Stimulated activated CD4-positive, alpha-beta T cell treated with anti-CD3 and anti-CD28 coated beads, Interleukin-2, amount 100 ng/mL, for 4 hours (primary cell): ENCODE measurements around the gene PRELP.

Experiments used
- DNase-seq: peaks from one replicate; pipeline ENCODE4 v3.0.0-alpha.2; 2020; ENCODE audit warnings: low read depth

PRELP gene

DNA sequence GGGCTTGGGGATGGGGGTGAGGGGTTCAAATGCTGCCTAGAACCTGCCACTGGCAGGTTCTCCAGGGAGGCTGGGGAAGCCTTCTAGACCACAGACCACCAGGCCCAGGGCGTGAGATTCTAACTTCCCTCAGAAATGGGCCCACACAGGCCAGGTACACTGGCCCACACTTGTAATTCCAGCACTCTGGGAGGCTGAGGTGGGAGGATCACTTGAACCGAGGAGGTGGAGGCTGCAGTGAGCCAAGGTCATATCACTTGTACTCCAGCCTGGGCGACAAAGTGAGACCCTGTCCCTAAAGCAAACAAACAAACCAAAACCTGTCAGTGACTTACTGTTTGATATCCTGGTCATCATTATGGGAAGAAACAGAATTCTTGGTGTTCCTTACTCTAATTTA, 50.1 kb downstream of the PRELP start:
- no peak for DNase-seq

DNA sequence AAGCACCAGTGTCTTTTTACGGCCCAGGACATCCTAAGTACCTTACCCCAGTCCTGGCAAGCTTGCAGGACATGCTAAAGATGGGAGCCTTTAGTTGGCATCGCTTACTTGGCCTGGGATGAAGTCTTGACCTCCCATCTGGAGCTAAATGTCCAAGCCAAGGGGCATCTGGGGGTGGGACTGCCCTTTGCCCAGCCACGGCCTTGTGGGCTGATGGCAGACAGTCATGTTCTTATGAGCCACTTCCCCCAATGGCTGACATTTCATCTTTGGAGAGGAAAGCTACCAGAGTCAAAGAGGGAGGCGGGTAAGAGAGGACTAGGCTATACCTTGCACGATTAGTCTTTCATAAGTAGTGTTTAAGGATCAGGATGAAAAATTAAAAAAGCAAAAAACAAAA, 50.5 kb downstream of the PRELP start:
- DNase-seq = no peak

DNA sequence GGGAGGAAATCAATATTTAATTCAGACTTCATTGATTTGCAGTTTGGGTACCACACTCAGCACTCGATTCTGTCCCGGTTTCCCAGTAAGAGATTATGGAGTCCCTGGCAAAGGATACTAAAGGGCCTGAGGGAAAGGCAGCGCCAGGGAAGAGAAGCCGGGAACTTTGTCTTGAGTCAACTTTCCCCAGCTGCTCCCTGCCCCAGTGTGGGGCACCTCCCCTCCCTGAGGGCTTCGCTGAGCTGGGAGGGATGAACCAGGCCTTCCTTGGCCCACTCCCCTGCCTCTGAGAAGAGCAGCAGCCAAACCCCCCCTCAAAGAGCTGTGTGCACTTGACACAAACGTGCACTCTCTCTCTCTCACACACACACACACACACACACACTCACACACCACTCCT, 51.0 kb downstream of the PRELP start:
- no peak for DNase-seq

DNA sequence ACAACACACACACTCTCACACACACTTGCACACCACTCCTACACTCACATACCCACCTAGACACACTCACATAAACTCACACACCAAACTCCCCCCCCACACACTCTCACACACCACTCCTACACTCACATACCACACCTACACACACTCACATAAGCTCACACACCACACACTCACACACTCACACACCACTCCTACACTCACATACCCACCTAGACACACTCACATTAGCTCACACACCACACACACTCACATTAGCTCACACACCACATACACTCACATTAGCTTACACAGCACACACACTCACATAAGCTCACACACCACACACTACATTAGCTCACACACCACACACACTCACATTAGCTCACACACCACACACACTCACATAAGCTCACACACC, 51.4 kb downstream of the PRELP start:
- DNase-seq = no peak

DNA sequence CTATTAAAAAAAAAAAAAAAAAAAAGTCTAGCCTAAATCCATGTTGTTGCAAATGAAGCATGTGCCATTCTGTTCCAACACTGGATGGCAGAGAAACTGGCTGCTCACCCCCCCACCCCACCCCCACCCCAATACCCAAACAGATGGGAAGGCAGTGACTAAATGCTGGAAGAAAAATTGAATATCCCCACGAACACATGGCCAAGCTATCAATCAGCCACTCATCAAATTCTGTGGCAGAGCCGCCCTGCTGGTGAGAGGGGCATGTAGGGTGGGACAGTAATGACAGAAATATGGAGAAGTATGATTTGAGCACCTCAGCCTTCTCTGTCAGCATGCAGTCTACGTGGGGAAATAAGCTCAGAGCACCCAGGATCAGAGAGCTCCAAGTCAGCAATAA, 52.5 kb downstream of the PRELP start:
- DNase-seq = no peak

DNA sequence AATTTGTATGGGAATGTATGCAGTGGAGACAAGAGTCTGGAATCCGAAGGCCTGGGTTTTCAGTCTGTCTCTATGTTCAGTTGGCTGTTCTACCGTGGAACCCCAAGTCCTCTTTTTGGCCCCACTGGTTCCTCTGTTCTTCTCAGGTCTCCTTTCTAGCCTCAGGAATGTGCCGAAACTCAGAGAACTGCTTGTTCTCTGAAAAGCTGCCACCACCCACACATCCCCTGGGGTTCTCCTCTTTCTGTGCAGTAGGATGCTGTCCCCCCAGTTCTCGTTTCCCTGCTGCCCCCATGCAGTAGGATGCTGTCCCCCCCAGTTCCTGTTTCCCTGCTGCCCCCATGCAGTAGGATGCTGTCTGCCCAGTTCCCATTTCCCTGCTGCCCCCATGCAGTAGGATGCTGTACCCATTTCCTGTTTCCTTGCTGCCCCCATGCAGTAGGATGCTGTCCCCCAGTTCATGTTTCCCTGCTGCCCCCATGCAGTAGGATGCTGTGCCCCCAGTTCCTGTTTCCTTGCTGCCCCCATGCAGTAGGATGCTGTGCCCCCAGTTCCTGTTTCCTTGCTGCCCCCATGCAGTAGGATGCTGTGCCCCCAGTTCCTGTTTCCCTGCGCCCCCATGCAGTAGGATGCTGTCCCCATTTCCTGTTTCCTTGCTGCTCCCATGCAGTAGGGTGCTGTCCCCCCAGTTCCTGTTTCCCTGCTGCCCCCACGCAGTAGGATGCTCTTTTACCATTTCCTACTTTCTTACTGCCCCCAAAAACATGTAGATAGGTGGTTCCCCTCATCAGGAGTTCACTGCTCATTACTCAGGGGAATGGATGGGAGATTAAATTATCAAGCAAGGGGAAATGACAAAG, 53.6 kb downstream of the PRELP start:
- DNase-seq = no peak

DNA sequence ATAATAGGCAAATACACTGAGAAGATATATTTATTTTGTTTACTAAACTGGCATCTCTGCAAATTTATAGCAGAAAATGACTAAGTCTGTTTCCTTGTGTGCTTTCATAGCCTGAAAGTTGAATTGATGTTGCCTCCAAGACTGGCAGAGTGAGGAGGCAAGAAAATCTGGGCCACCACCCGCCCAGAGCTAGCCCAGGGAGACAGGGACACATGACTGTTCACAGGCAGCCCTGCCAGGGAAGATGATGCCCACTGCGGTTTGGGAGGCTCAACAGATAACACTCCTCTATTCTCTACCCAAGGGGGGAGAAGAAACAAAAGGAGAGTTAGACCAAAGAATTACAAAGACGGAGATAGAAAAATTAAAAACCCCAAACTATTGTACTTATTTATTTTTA, 55.5 kb downstream of the PRELP start:
- no peak for DNase-seq

DNA sequence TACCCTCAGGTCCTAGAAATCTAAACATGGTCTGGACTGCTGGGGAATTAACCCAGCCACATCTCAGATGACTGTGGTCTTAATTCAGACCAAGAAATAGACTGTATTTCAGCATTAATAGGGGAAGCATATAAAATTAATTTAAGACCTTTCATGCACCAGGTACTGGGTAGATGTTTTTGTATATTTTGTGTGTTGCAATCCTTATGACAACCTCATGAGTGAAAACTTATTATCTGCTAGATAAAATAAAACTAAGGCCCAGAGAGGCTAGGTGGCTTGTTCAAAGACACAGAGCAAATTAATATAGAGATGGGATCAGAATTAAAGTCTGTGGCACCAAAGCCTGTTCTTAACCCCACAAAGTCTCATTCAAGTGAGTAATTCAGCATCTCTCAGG, 58.4 kb downstream of the PRELP start:
- no peak for DNase-seq

DNA sequence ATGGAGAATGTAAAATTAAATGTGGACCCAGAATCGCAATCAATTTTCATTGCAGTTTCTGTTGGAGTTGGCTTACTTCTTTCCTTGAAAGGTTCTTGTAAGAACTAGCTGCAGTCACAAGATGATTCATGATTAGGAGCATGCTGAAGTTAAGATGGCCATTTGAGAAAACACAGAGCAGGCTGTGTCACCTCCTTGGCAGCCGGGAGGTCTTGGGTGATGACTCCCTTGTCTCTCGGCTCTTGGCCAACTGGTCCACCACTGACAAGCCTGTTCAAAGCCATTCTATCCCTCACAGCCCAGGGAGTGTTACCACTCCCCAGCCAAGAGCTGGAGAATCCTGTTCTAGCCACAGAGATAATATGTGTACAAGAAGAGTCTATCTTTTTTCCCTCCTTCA, 58.9 kb downstream of the PRELP start:
- DNase-seq = no peak

DNA sequence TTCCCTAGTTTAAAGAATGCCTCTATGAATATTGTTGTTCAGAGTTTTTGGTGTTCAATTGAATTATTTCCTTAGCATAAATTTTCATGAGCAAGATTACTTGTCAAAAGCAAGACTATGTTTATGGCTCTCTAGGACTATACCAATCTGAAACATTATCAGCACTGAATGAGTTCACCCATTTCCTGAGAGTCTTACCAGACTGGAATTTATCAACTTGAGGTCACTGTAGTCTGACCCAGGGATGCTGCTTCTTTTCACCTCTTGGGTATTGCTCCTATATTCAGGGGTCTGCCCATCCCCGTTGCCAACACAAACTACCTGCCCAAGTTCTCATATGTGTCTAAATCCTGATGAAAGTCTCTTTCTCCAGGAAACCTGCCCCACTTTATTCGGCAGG, 61.0 kb downstream of the PRELP start:
- DNase-seq = no peak

DNA sequence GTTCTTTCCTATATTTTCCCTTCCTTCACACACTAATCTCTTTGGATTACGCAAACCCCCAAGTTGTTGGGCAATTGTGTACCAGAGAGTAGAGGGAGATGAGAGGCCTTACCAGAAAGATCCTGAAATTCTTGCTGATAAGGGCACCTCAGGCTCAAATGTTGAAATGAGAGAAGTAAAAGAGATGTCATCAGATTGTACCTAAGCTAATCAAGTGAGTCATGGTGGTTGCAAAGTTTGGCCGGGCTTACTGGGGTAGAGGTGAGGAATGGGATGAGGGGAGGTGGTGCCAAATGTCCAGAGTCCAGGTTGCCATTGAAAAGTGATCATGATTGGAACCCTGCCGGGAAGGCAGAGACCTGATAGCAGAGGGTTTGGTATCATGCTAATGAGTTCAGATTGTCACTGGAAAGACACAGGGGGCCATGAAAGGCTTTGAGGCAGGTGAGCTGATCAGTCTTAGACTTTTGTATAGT, 61.4 kb downstream of the PRELP start:
- DNase-seq = no peak

DNA sequence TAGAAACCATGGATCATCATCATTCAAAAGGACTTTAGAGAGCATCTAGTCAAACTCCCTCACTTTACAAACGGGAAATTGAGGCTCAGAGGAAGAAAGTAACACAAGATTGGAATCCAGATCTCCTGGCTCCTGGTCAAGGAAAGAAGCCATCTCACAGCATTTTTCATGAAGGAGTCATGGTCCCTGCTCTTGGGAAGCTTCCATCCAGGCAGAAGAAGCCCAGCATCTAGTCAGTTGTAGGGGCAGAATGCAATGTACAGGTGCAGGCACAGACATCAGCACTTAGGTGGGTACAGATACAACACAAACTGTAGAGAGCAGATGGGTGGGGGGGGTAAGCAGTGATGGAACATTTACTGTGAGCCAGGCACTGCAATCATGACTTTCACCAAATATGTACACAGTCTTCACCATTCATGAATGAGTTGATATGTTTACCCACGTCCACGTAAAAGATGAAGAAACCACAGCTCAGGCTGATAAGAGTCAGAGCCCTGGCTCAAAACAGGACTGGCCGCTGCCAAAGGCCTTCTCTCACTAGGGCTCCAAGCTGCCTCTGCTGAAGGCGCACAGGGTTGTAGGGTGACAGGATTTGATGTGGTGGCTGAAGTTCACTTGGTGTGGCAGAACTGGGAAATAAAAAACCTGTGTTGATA, 62.3 kb downstream of the PRELP start:
- no peak for DNase-seq

DNA sequence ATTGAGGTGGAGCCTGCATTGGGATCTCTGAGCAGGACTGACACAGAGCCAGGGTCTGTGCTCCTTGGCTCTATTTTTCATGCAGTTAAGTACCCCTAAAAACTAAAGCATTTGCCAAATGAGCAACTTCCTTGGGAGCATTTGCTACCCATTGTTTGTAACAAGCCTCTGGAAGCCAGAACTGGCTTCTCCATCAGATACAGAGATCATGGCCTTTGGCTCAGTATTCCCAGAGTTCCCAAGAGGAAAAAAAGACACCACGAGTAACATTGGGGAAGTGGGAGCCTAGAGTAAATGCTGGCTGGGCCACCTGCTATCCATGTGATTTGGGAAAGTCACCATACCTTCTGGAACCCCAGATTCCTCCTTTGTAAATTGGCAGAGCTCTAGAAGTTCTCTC, 63.1 kb downstream of the PRELP start:
- DNase-seq = no peak

DNA sequence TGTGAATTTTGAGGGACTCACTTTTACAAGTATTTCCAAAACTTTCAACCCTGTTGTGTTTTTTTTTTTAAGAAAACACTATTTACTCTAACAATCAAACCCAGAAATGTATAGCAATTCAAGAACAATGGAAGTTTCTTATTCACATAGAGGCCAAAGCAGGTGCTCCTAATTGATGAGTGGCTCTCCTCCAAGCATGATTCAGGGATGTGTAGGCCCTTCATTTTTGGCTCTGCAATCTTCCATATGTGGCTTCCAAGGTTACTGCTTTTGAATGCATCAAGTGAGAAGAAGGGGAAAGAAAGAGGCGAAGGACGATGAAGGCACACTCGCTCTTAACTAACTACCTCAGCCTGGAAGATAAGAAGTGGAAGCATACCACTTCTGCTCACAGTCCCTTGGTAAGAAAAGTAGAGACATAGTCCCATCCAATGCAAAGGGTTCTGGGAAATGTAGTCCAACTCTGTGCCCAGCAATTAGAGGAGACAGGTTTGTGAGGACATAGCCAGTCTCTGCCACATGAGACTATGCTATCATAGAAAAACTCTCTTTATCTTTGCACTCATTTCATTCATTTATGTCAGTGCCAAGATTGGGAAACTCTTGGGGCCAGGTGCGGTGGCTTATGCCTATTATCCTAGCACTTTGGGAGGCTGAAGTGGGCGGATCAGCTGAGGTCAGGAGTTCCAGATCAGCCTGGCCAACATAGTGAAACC, 64.4 kb downstream of the PRELP start:
- DNase-seq = no peak
